Measurements from ENCODE around the gene FAM227B.

FAM227B gene

GRCh38 chr15:49649987-49650386, 29.4 kb upstream of the FAM227B start:
- ChIA-PET CTCF (no interaction called here), POLR2A (no interaction called here)
- DNase-seq (ENCODE audit: extremely low spot score): no peak
- no peak for TF ChIP-seq CTCF (IDR thresholded peaks at IDR 0.05; ENCODE audit: control extremely low read depth, extremely low read depth, low read depth, missing control alignments)

GRCh38 chr15:49646891-49647290, 26.3 kb upstream of the FAM227B start:
- ChIA-PET POLR2A (no interaction called here), CTCF (interaction anchor here (1.7 kb wide), 1 partner anchor 11 kb away, joined by 3 read pairs; no protein-coding TSS in a partner anchor)
- TF ChIP-seq CTCF (IDR thresholded peaks at IDR 0.05; ENCODE audit: control extremely low read depth, extremely low read depth, low read depth, missing control alignments): no peak
- no peak for DNase-seq (ENCODE audit: extremely low spot score)

- ChIA-PET POLR2A (no interaction called here), CTCF (interaction anchor here (1.1 kb wide), 2 partner anchors 14 to 41 kb away, joined by 3 read pairs; no protein-coding TSS in a partner anchor)
- no peak for TF ChIP-seq CTCF (IDR thresholded peaks at IDR 0.05; ENCODE audit: control extremely low read depth, extremely low read depth, low read depth, missing control alignments)
- DNase-seq (ENCODE audit: extremely low spot score): no peak
These were observed 25.3 kb upstream of the FAM227B start for GRCh38 chr15:49645941-49646340.

- POLR2A ChIA-PET: no interaction called here
These were observed 24.7 kb upstream of the FAM227B start for GRCh38 chr15:49645277-49645676.

GRCh38 chr15:49644364-49644794, 23.8 kb upstream of the FAM227B start:
- ChIA-PET CTCF (no interaction called here), POLR2A (no interaction called here)

More at GRCh38 chr15:49645277-49645676, 24.7 kb upstream of the FAM227B start:
- no peak for TF ChIP-seq CTCF (IDR thresholded peaks at IDR 0.05; ENCODE audit: control extremely low read depth, extremely low read depth, low read depth, missing control alignments)
- CTCF ChIA-PET: interaction anchor here (1.1 kb wide), 2 partner anchors 13 to 41 kb away, joined by 3 read pairs; no protein-coding TSS in a partner anchor
- no peak for DNase-seq (ENCODE audit: extremely low spot score)

GRCh38 chr15:49637857-49638256, 17.2 kb upstream of the FAM227B start:
- CTCF ChIA-PET: interaction anchor here (1.2 kb wide), 1 partner anchor 15 kb away, joined by 5 read pairs; no protein-coding TSS in a partner anchor
- no peak for DNase-seq (ENCODE audit: extremely low spot score)
- TF ChIP-seq CTCF (IDR thresholded peaks at IDR 0.05; ENCODE audit: control extremely low read depth, extremely low read depth, low read depth, missing control alignments): no peak
- POLR2A ChIA-PET: no interaction called here

More at GRCh38 chr15:49644364-49644794, 23.8 kb upstream of the FAM227B start:
- no peak for TF ChIP-seq CTCF (IDR thresholded peaks at IDR 0.05; ENCODE audit: control extremely low read depth, extremely low read depth, low read depth, missing control alignments)
- DNase-seq (ENCODE audit: extremely low spot score): no peak
